ACHN (cell line): ENCODE results near the gene ST7.
"Not testable (repeated sequence)": the region's sequence is repeated elsewhere in the genome, so short reads cannot be mapped to it uniquely, and the experiment has no call there.

ENCODE experiments used
- DNase-seq: peaks from one replicate; pipeline ENCODE4 v3.0.0-alpha.2; 2015
- in situ Hi-C: cut with HindIII; loops from 2 replicates; pipeline ENCODE4 v1.10.0; 2017; ENCODE audit warnings: low sequenced_read_pairs, low pct_ligation_motif_present, low pct_unique_long_range_greater_than_20kb

ST7 gene

GRCh38 chr7:117096330-117096729 lies 143.0 kb downstream of the ST7 start:
- no peak for DNase-seq
- in situ Hi-C loops: no loop called here

GRCh38 chr7:117096942-117097341 lies 143.6 kb downstream of the ST7 start:
- in situ Hi-C loops: no loop called here
- DNase-seq: no peak

DNA sequence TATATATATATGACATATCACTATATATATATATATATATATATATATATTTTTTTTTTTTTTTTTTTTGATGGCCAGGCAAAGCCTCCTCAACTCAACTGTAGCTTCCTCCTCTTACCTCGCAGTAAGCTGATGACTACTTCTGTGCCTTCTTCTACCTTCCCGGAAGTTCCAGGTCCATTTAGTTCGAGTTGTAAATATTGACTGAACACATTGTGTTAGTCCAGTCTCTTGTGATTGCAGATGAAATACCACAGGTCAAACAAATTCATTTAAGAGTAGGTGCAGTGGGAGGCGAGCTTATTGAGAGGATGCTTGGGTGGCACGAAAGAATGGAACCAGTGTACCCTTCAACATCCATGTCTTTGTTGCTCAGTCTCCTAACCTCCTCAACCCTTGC lies 144.6 kb downstream of the ST7 start:
- no peak for DNase-seq
- in situ Hi-C loops: no loop called here

- no peak for DNase-seq
- in situ Hi-C loops: no loop called here
Observed at GRCh38 chr7:117098457-117098856, 145.2 kb downstream of the ST7 start.

DNA sequence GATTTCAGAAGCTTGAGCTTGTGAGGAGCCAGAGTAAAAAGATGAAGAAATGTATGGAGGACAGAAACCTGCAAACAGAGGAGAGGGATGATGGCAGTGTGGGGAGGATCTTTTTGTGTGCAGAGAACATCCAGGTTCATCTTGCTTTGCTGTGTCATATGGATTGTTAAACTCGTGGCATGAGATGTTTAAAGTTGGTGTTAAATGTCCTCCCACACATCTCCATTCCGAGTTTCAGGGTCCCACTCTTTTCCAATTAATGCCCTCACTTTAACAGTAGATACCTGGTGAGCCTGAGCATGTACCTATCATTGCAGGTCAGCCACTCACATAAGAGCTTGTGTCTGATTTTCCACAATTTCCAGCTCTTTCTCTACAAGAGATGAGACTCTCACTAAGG lies 147.7 kb downstream of the ST7 start:
- no peak for DNase-seq
- in situ Hi-C loops: no loop called here

GRCh38 chr7:117110480-117111315 lies 157.4 kb downstream of the ST7 start:
- DNase-seq: no peak
- in situ Hi-C loops: no loop called here

DNA sequence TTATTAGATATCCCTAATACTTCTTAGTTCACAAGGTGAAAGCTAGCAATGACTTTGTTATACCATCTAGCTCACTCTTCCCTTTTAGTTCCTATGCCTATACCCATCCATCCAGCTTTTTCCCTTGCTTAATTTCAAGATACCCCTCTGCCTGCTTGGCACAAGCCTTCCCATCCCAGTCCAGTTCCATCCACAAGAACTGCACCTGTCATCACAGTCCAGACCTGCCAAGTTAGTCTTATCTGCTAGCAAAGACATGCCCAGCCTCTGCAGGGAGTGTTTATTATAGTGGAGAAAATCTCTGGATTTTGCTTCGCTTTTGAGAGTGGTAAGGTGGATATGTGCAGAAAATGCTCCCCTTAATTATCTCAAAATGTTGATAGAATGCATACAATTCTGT lies 158.2 kb downstream of the ST7 start:
- in situ Hi-C loops: no loop called here
- DNase-seq: no peak

GRCh38 chr7:117112640-117113039 lies 159.3 kb downstream of the ST7 start:
- no peak for DNase-seq
- in situ Hi-C loops: no loop called here

- in situ Hi-C loops: no loop called here
- no peak for DNase-seq
Observed at GRCh38 chr7:117113871-117114270, 160.6 kb downstream of the ST7 start.

- DNase-seq: no peak
- in situ Hi-C loops: no loop called here
Observed at GRCh38 chr7:117114272-117114671, 161.0 kb downstream of the ST7 start.

GRCh38 chr7:117116211-117116610 lies 162.9 kb downstream of the ST7 start:
- in situ Hi-C loops: no loop called here
- DNase-seq: no peak

DNA sequence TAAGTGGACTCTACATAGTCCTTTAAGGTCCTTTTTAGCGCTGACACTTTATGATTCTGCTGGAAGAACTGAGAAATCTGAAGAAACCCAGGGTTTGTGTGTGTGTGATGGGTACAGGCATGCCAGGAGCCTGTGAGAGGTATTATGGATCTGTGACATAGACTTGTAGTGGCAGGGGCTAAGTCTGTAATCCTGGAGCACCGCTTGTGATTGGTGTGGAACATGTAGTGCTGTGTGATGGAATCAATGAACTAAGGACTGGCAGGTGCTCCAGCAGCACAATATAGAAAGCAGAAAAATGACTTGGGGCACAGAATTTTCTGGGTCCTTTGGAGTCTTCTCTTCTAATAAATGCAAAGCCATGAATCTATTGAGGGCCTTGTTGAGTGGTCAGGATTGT lies 163.9 kb downstream of the ST7 start:
- in situ Hi-C loops: no loop called here
- no peak for DNase-seq

DNA sequence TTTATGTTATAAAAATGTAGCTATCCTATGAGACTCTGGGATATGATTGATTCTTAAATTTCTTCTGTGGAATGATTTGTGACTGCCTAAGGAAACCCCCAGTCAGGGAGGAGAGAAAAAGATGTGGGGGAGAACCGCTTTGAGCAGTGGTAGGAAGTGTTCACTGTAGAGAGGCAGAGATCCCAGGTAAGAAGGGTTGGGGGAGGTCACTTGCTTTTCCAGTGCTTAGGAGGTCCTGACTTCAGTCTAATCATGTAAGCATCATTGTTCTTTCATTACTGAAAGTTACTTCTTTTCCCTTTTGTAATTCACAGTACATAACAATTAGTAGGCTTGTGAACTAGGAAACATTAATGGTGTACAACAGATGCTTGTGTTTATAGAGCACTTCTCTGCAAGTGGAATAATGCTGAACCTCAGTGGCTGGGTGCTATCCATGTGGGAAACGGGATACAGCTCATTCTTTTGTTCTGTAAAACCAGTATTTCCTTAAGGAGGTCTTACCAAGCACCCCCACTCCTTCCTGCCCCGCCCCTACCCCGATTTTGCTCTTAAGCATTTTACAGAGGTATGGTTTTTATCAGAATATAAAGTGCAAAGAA lies 165.4 kb downstream of the ST7 start:
- no peak for DNase-seq
- in situ Hi-C loops: no loop called here

- in situ Hi-C loops: no loop called here
- DNase-seq: peak; percentile 90
Observed at GRCh38 chr7:117119192-117119924, 166.1 kb downstream of the ST7 start.

DNA sequence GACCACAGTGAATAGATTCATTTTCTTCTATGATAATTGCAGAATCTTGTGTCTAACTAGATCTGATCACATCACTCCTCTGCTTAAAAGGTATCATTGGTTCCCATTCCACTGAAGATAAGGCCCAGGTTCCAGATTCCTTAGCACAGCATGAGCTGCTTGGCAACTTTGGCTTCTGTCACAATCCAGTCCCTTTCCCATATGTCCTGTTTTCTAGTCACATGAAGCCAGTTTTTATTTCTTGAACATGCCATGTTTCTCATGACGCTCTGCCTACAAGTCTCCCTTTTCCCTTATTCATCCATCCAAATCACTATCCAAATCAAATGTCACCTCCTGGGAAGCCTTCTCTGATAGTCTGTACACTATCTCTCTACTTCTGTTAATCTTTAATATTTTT lies 167.0 kb downstream of the ST7 start:
- DNase-seq, in situ Hi-C loops: not testable (repeated sequence)

GRCh38 chr7:117122036-117122435 lies 168.7 kb downstream of the ST7 start:
- in situ Hi-C loops, DNase-seq: not testable (repeated sequence)

GRCh38 chr7:117122536-117122935 lies 169.2 kb downstream of the ST7 start:
- no peak for DNase-seq
- in situ Hi-C loops: no loop called here

GRCh38 chr7:117123311-117123926 lies 170.1 kb downstream of the ST7 start:
- in situ Hi-C loops: no loop called here
- no peak for DNase-seq

GRCh38 chr7:117124591-117125220 lies 171.4 kb downstream of the ST7 start:
- peak; percentile 100 for DNase-seq
- in situ Hi-C loops: no loop called here
